GM12872 (cell line): ENCODE results near the gene RSPRY1.

Source experiments
- CTCF ChIP-seq: IDR thresholded peaks from 3 replicates; pipeline ENCODE4 v1.5.1; 2011; ENCODE audit warnings: low read depth, mild to moderate bottlenecking, low read length, moderate library complexity; ENCODE audit not compliant: insufficient read depth

The RSPRY1 gene

GRCh38 chr16:57179215-57179828 lies 6.8 kb upstream of the RSPRY1 start:
- TF ChIP-seq CTCF, result no peak

- TF ChIP-seq CTCF, result no peak
Measured at GRCh38 chr16:57184113-57184512, 2.0 kb upstream of the RSPRY1 start.

- TF ChIP-seq CTCF, result no peak
Measured at GRCh38 chr16:57184887-57185445, 1.2 kb upstream of the RSPRY1 start.

- TF ChIP-seq CTCF, result no peak
Measured at GRCh38 chr16:57185446-57185944, 634 bp upstream of the RSPRY1 start.

GRCh38 chr16:57186872-57187854 lies 1.0 kb downstream of the RSPRY1 start:
- no peak for TF ChIP-seq CTCF

- no peak for TF ChIP-seq CTCF
Measured at GRCh38 chr16:57188711-57189002, 2.5 kb downstream of the RSPRY1 start.

GRCh38 chr16:57190136-57190535 lies 4.0 kb downstream of the RSPRY1 start:
- no peak for TF ChIP-seq CTCF
